SK-N-SH (cell line): ENCODE results near the gene ATP6V1F. TPM values are rescaled to one million over a fixed set of nuclear protein-coding genes. Genes with fewer than 3 reads are reported as not detected.

Experiments used
- CTCF ChIA-PET: fragments of 300-600, 350-600 bp; formaldehyde crosslinking; extraction: SDS; loops from one replicate; lab custom pipeline; 2021; lab: Yijun Ruan, JAX
- POLR2A ChIA-PET: fragments of 350-600 bp; sonication (Branson Sonifier 250); formaldehyde crosslinking; extraction: SDS; loops from one replicate; lab custom pipeline; 2020; ENCODE audit warnings: antibody characterized with exemption, inconsistent platforms; lab: Yijun Ruan, JAX
- DNase-seq: peaks from one replicate; pipeline ENCODE4 v3.0.0; 2012
- H2AFZ ChIP-seq: fragments of 200-600 bp; sonication (generic); 2 replicates; pipeline ENCODE4 v1.8.1; 2016; ENCODE audit warnings: antibody characterized with exemption, mild to moderate bottlenecking, low read depth
- H3F3A ChIP-seq: fragments of 200-600 bp; sonication (generic); replicated peaks from 2 replicates; pipeline ENCODE3; 2016; ENCODE audit warnings: antibody characterized with exemption, mild to moderate bottlenecking; ENCODE audit not compliant: insufficient read depth
- H3K27ac ChIP-seq, 2 experiments: fragments of 200-500 bp in 1 of 2; fragments of 200-600 bp in 1 of 2; sonication (Bioruptor generic) in 1 of 2; sonication (generic), shearing (Covaris generic) in 1 of 2; 2 replicates each; pipeline versions ENCODE4 v1.5.1 to v1.6.1; 2014 to 2016; ENCODE audit warnings: low read depth in 2 of 2, inconsistent platforms in 1 of 2, low read length in 1 of 2, mild to moderate bottlenecking in 1 of 2, mixed read lengths in 1 of 2
- H3K27me3 ChIP-seq: fragments of 200-600 bp; sonication (generic), shearing (Covaris generic); 2 replicates; pipeline ENCODE4 v1.6.1; 2016; ENCODE audit warnings: mixed run types; ENCODE audit not compliant: insufficient read depth
- H3K36me3 ChIP-seq, 2 experiments: fragments of 200-500 bp in 1 of 2; fragments of 200-600 bp in 1 of 2; sonication (Bioruptor generic) in 1 of 2; sonication (generic) in 1 of 2; replicated peaks in 1 of 2; 2 replicates each; pipeline versions ENCODE3 to v1.5.1; 2014 to 2016; ENCODE audit warnings: low read length in 1 of 2, mild to moderate bottlenecking in 1 of 2; ENCODE audit not compliant: insufficient read depth in 2 of 2, control insufficient read depth in 1 of 2
- H3K4me1 ChIP-seq, 2 experiments: fragments of 200-500 bp in 1 of 2; fragments of 200-600 bp in 1 of 2; sonication (Bioruptor generic) in 1 of 2; sonication (generic), shearing (Covaris generic) in 1 of 2; 2 replicates each; pipeline versions ENCODE4 v1.5.1 to v1.6.1; 2014 to 2016; ENCODE audit warnings: low read depth in 1 of 2, low read length in 1 of 2, mixed run types in 1 of 2; ENCODE audit not compliant: insufficient read depth in 2 of 2, control insufficient read depth in 1 of 2
- H3K4me2 ChIP-seq: fragments of 200-600 bp; sonication (generic), shearing (Covaris generic); 2 replicates; pipeline ENCODE4 v1.6.1; 2017; ENCODE audit warnings: mixed run types
- H3K4me3 ChIP-seq, 2 experiments: fragments of 200-500 bp in 1 of 2; fragments of 200-600 bp in 1 of 2; sonication (Bioruptor generic) in 1 of 2; sonication (generic), shearing (Covaris generic) in 1 of 2; 2 replicates each; pipeline versions ENCODE4 v1.5.1 to v1.8.1; 2014 to 2016; ENCODE audit warnings: low read depth in 2 of 2, inconsistent platforms in 1 of 2, low read length in 1 of 2, mild to moderate bottlenecking in 1 of 2, mixed read lengths in 1 of 2, moderate library complexity in 1 of 2
- H3K79me2 ChIP-seq: fragments of 200-600 bp; sonication (generic); 2 replicates; pipeline ENCODE4 v1.8.1; 2017; ENCODE audit warnings: mild to moderate bottlenecking; ENCODE audit not compliant: insufficient read depth
- H3K9ac ChIP-seq: fragments of 200-600 bp; sonication (generic); 2 replicates; pipeline ENCODE4 v1.6.1; 2017; ENCODE audit warnings: mixed run types
- H3K9me2 ChIP-seq: fragments of 200-600 bp; sonication (generic); 2 replicates; pipeline ENCODE4 v1.6.1; 2017; ENCODE audit warnings: mixed run types
- H3K9me3 ChIP-seq: fragments of 200-600 bp; sonication (generic); 2 replicates; pipeline ENCODE4 v1.6.1; 2017; ENCODE audit warnings: mixed run types, mild to moderate bottlenecking, moderate library complexity
- H4K20me1 ChIP-seq: fragments of 200-600 bp; sonication (generic); 2 replicates; pipeline ENCODE4 v1.6.1; 2017; ENCODE audit warnings: mild to moderate bottlenecking, mixed run types; ENCODE audit not compliant: insufficient read depth
- EP300 ChIP-seq, 2 experiments: IDR thresholded peaks; 2 replicates each; pipeline versions ENCODE4 v1.4.0 to v1.6.1; 2012; ENCODE audit warnings: borderline replicate concordance in 1 of 2, low read depth in 1 of 2, low read length in 1 of 2
- EZH2phosphoT487 ChIP-seq: fragments of 200-600 bp; sonication (generic); IDR thresholded peaks from 2 replicates; pipeline ENCODE4 v1.6.1; 2017; ENCODE audit warnings: low read depth, mixed run types, mild to moderate bottlenecking, antibody characterized with exemption, moderate library complexity, borderline replicate concordance
- GATA2 ChIP-seq: sonication (generic); formaldehyde crosslinking; IDR thresholded peaks from 2 replicates; pipeline ENCODE4 v1.5.0; 2020; ENCODE audit warnings: mild to moderate bottlenecking, missing genetic modification reagents
- NRF1 ChIP-seq: IDR thresholded peaks from 2 replicates; pipeline ENCODE4 v1.6.1; 2012; ENCODE audit warnings: low read depth, mild to moderate bottlenecking, low read length
- POLR2AphosphoS5 ChIP-seq: IDR thresholded peaks from 2 replicates; pipeline ENCODE4 v1.6.1; 2012; ENCODE audit warnings: low read depth, low read length
- RFX5 ChIP-seq: IDR thresholded peaks from 2 replicates; pipeline ENCODE4 v1.6.1; 2012; ENCODE audit warnings: mild to moderate bottlenecking, improper control_type of control experiment, low read length
- TAF1 ChIP-seq: IDR thresholded peaks from 2 replicates; pipeline ENCODE4 v1.6.1; 2012; ENCODE audit warnings: low read depth, mild to moderate bottlenecking, low read length, moderate library complexity, borderline replicate concordance
- TCF12 ChIP-seq: IDR thresholded peaks from 2 replicates; pipeline ENCODE4 v1.4.0; 2012
- YY1 ChIP-seq: IDR thresholded peaks from 2 replicates; pipeline ENCODE4 v1.4.0; 2012; ENCODE audit warnings: low read depth, mild to moderate bottlenecking
- WGBS: methylation state at CpG from one replicate; pipeline ENCODE4 v1.1.6; 2017; ENCODE audit warnings: low lambda C conversion rate; 5-methylcytosine and 5-hydroxymethylcytosine counted together
- polyA plus RNA-seq, 3 experiments: library from polyadenylated mRNA; depleted of rRNA; stranded (reverse); fragments of >200 nt; gene quantifications; 2 replicates each; pipeline ENCODE4 v1.2.3, GENCODE V29; 2012
- TF ChIP-seq, protein P1 (sequence below): IDR thresholded peaks from 2 replicates; pipeline ENCODE4 v1.4.0; 2012; ENCODE audit warnings: low read depth
- TF ChIP-seq, protein P2 (sequence below): fragments of 200-600 bp; sonication (generic); IDR thresholded peaks from 2 replicates; pipeline ENCODE4 v1.6.1; 2017; ENCODE audit warnings: antibody characterized with exemption, mild to moderate bottlenecking, moderate library complexity

The ATP6V1F gene
- polyA plus RNA-seq, 1 of the 3 experiments (the other 2 are of a cell fraction): 495 TPM

DNA sequence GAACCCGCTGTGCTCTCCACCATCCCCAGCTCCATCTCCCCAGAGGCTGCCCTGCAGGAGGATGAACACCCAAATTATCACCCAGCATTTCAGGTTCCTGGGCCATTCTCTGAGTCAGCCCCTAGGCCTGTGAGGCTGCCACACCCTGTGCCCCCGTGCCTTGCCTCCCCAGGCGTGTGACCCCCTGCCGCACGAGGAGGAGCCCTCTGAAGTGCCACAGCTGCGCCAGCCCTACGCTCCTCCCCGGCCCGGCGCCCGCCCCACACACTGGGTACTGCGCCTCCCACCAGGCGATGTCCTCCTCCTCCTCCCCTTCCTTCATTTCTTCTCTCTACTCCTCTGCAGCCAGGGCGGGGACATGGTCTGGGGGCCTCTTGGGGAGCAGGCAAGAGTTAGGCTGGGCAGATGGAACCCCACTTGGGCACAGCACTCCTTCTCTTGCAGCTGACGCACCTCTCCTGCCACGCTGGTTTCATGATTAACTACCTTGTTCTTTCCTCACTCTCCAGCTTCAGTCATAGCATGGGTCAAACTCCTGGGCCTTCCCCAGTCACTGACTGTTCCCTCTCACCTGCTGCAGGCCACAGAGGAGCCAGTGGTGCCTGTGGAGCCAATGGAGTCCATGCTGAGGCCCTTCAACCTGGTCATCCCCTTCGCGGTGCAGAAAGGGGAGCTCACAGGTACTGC, 12.7 kb upstream of the ATP6V1F start:
- Histone ChIP-seq H3K27ac (no peak overlapping the region), H3K9ac (no peak overlapping the region)
- TF ChIP-seq RFX5 (no peak), GATA2 (CRISPR knock-in tag) (no peak), EP300 (IDR thresholded peaks at IDR 0.05; ENCODE audit: borderline replicate concordance in 1 of 2, low read depth in 1 of 2, low read length in 1 of 2) (no peak)
- TF ChIP-seq, all 33 proteins: peak for 0
- Histone ChIP-seq H3K9me3 (no peaks in the 10 kb centered on the region), H3F3A (peaks cover 19% of the 10 kb centered on the region), H3K27me3 (no peaks in the 10 kb centered on the region), H3K9me2 (no peaks in the 10 kb centered on the region), H3K4me1 (no peaks in the 10 kb centered on the region), H3K4me2 (no peak overlapping the region), H3K36me3 (peaks cover 65 to 90% of the 10 kb centered on the region in 2 experiments), H3K4me3 (no peak overlapping the region), H2AFZ (no peak overlapping the region), H3K79me2 (no peaks in the 10 kb centered on the region), H4K20me1 (peaks cover 25% of the 10 kb centered on the region; the same call in 1 of the 2 replicates)
- POLR2A ChIA-PET: no interaction called here
- CTCF ChIA-PET: interaction anchor here (0.9 to 1.3 kb wide), 3 partner anchors 9 to 34 kb away, joined by 3 to 5 read pairs (median 3); no protein-coding TSS in a partner anchor
- WGBS: 96% methylated on average over 17 of the region's 18 CpGs
- no peak for DNase-seq

DNA sequence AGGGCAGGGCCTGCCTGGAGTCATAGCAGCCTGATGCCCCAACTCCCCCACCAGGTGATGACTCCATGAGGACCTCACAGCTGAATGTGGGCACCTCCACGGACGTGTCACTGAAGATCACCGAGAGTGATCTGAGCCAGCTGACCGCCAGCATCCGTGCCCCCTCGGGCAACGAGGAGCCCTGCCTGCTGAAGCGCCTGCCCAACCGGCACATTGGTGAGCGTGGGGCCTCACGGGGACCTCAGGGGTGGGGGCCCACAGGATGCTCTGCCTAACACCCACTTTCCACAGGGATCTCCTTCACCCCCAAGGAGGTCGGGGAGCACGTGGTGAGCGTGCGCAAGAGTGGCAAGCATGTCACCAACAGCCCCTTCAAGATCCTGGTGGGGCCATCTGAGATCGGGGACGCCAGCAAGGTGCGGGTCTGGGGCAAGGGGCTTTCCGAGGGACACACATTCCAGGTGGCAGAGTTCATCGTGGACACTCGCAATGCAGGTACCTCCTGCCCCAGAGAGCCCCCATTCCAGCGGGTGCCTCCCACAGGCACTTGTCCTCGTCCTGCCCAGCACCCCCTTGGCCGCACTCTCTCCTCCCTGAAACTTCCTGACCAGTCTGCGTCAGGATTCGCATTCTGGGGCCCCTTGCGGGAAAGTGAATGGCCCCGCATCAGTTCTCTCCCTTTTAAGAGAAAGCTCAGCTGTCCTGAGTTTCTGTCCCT, 10.0 kb upstream of the ATP6V1F start:
- Histone ChIP-seq H3K9me2 (no peaks in the 10 kb centered on the region), H3K27ac (no peak overlapping the region), H3K9me3 (no peaks in the 10 kb centered on the region), H3K27me3 (no peaks in the 10 kb centered on the region), H3K4me2 (no peak overlapping the region), H2AFZ (no peak overlapping the region), H3K4me3 (no peak overlapping the region), H3K36me3 (peaks cover 58 to 87% of the 10 kb centered on the region in 2 experiments), H4K20me1 (peaks cover 18% of the 10 kb centered on the region; the same call in 1 of the 2 replicates), H3K9ac (no peak overlapping the region), H3K79me2 (no peaks in the 10 kb centered on the region), H3K4me1 (no peaks in the 10 kb centered on the region), H3F3A (peaks cover 26% of the 10 kb centered on the region)
- DNase-seq: no peak
- TF ChIP-seq POLR2AphosphoS5: no peak
- TF ChIP-seq, protein P1, sequence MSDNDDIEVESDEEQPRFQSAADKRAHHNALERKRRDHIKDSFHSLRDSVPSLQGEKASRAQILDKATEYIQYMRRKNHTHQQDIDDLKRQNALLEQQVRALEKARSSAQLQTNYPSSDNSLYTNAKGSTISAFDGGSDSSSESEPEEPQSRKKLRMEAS: no peak
- no peak for TF ChIP-seq NRF1
- TF ChIP-seq, protein P2, sequence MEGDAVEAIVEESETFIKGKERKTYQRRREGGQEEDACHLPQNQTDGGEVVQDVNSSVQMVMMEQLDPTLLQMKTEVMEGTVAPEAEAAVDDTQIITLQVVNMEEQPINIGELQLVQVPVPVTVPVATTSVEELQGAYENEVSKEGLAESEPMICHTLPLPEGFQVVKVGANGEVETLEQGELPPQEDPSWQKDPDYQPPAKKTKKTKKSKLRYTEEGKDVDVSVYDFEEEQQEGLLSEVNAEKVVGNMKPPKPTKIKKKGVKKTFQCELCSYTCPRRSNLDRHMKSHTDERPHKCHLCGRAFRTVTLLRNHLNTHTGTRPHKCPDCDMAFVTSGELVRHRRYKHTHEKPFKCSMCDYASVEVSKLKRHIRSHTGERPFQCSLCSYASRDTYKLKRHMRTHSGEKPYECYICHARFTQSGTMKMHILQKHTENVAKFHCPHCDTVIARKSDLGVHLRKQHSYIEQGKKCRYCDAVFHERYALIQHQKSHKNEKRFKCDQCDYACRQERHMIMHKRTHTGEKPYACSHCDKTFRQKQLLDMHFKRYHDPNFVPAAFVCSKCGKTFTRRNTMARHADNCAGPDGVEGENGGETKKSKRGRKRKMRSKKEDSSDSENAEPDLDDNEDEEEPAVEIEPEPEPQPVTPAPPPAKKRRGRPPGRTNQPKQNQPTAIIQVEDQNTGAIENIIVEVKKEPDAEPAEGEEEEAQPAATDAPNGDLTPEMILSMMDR: no peak
- no peak for TF ChIP-seq EZH2phosphoT487
- no peak for TF ChIP-seq TAF1
- no peak for TF ChIP-seq TCF12
- TF ChIP-seq YY1: no peak
- WGBS: 90% methylated on average over 20 of the region's 28 CpGs
- ChIA-PET CTCF (no interaction called here), POLR2A (interaction anchor here (0.7 kb wide), 1 partner anchor 10 kb away, joined by 4 read pairs; the partner anchor contains the start of gene ATP6V1F)
